ENCODE data around the gene ENPP7.

The ENPP7 gene

DNA sequence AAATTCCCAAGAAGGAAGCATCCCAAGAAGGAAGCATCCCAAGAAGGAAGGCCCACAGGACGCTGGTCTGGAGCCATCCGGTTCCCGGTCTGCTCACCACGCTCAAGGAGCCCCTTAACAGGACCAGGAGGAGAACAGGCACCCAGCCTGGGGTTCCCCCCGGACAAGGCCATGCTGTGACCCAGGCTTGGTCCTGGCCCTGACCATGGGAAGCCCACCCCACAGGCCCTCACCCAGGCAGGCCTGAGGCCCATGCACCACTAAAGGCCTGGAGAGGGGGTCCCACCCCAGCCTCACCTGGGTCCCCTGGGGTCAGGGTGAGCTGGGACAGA, 340 bp upstream of the ENPP7 start:
- DNase-seq (ENCODE audit: low read depth in 2 of 2, low spot score in 1 of 2) = no peak

DNA sequence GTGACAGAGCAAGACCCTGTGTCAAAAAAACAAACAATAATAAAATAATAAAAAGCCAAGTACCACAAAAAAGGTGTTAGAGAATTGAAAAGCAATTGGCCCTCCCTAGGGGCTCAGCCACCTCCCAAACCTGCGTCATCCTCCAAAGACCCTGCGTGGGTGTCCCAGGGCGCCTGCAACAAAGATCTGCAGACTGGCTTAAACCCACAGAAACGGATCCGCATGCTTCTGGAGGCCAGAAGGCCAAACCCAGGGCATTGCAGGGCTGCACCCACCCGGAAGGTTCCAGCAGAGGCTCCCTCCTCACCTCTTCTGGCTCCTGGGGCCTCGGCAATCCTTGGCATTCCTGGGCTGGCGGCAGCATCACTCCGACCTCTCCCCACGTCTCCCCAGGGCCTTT, 1.5 kb downstream of the ENPP7 start:
- DNase-seq (ENCODE audit: low read depth in 2 of 2, low spot score in 1 of 2) = no peak

DNA sequence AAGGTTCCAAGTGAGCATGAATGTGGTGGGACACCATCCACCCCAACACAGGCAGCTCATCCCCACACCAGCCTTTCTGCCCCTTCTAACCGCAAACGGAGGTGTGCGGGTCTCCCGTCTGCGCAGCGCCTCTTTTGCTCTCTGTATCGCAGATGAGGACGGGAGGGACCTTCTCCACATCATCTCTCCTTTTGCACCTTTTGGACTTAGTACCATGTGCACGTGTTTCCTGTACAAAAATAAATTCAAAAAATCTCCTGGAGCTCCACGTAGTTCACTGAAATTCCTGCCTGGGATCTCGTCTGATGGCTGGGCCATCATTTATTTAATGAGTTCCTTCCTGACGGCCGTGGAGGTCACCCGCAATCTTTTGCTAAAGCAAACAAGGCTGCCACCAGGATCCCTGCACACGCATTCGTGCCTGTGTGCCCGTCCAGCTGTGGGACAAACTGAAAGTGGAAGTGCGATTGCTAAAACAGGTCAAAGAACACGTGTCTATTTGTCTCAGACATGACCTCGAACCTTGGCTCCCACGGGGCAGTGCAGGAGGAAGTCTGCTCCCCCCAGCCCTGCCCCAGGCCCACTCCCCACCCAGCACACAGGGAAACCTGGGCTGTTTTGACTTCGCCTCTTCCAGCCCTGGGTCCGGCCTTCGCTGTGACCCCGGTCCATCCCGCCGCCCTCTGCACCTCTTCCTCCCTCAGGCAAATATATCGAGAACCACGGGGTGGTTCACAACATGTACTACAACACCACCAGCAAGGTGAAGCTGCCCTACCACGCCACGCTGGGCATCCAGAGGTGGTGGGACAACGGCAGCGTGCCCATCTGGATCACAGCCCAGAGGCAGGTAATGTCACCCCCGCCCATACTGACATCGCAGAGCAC, 2.3 kb downstream of the ENPP7 start:
- DNase-seq (ENCODE audit: low read depth in 2 of 2, low spot score in 1 of 2) = no peak

DNA sequence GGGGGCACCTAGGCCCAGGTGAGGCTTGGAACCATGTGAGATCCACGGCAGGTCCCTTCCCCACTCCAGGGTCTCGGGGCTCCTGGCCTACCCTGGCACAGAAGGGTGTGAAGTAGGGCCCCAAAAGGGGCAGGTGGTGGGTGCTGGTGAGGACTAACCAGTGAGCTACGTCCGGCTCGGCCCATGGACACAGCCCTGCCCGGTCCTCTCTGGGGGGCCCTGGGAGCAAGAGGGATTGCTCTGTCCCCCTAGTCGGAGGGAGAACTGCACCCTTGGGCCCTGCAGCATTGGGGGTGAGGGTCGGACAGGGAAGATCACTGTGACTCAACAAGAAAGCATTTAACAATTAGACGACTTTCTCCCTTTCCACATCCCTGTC, 2.9 kb downstream of the ENPP7 start:
- DNase-seq (ENCODE audit: low read depth in 2 of 2, low spot score in 1 of 2) = no peak

DNA sequence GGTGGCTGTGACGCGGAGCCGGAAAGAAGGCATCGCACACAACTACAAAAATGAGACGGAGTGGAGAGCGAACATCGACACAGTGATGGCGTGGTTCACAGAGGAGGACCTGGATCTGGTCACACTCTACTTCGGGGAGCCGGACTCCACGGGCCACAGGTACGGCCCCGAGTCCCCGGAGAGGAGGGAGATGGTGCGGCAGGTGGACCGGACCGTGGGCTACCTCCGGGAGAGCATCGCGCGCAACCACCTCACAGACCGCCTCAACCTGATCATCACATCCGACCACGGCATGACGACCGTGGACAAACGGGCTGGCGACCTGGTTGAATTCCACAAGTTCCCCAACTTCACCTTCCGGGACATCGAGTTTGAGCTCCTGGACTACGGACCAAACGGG, 4.4 kb downstream of the ENPP7 start:
- no peak for DNase-seq (ENCODE audit: low read depth in 2 of 2, low spot score in 1 of 2)

DNA sequence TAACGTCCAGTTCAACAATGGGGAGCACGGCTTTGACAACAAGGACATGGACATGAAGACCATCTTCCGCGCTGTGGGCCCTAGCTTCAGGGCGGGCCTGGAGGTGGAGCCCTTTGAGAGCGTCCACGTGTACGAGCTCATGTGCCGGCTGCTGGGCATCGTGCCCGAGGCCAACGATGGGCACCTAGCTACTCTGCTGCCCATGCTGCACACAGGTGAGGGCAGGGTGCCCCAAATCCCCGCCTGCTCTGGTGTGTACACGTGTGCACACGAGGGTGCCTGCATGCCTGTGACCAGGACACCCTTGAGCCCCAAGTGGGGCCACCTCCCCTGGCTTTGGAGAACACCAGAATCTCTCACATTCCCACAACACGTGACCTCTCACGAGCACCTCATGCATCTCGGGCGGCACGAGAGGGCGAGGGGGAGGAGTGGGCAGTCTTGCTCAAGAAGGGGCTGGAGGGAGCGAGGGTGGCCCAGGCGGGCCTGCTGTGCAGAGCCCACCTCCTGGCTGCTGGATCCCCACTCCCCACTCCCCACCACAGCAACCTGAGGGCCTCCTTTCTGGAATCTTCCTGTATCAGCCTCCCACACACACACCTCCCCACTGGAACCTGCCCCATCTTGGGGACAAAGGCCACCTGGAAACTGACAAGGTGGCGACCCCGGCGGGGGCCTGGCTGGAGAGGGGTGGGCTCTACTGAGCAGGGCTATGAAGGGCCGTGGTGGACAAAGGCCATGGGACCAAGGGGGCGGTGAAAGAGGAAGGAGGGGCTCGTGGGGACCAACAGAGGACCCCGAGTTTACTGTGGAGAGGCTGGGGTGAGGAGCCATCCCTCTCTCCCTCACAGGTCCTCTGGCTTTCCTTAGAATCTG, 6.5 kb downstream of the ENPP7 start:
- DNase-seq (ENCODE audit: low read depth in 2 of 2, low spot score in 1 of 2) = no peak

DNA sequence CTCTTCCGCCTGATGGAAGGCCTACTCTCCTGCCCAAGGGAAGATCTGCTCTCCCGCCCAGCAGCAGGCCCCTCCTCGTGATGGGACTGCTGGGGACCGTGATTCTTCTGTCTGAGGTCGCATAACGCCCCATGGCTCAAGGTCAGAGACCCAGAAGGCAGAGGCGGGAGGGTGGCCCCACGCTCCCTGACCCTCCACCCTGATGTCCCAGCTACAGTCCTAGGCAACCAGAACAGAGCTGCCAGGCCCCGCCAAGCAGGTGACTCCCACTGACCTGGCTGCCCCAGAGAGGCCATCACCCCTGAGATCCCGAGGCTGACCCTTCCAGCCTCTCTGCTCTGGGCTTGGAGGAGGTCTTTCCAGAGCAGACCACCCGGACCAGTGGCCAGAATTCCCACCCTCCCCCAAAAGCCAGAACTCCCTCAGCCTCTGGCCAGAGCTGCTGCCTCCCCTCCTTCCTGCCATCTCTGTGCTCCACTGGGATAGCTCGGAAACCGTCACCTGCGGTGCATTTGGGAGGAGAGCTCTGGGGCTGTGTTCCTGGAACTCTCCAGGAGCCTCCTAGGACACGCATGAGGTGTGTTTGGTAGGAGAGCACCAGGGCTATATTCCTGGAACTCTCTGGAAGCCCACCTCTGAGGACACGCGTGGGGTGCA, 7.3 kb downstream of the ENPP7 start:
- DNase-seq (ENCODE audit: low read depth in 2 of 2, low spot score in 1 of 2) = no peak

DNA sequence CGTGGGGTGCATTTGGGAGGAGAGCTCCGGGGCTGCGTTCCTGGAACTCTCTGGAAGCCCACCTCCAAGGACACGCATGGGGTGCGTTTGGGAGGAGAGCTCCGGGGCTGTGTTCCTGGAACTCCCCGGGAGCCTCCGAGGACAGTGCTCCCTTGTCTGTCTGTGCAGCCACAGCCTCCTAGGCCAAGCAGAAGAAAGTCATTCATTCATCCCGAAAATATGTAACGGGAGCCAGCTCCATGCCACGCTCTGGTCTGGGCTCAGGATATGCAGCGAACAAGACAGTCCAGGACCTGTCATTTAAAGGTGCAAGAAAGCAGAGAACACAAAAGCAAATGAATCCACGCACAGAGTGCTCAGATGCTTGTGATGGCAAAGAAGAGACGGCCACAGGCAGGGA, 7.9 kb downstream of the ENPP7 start:
- DNase-seq (ENCODE audit: low read depth in 2 of 2, low spot score in 1 of 2) = no peak

DNA sequence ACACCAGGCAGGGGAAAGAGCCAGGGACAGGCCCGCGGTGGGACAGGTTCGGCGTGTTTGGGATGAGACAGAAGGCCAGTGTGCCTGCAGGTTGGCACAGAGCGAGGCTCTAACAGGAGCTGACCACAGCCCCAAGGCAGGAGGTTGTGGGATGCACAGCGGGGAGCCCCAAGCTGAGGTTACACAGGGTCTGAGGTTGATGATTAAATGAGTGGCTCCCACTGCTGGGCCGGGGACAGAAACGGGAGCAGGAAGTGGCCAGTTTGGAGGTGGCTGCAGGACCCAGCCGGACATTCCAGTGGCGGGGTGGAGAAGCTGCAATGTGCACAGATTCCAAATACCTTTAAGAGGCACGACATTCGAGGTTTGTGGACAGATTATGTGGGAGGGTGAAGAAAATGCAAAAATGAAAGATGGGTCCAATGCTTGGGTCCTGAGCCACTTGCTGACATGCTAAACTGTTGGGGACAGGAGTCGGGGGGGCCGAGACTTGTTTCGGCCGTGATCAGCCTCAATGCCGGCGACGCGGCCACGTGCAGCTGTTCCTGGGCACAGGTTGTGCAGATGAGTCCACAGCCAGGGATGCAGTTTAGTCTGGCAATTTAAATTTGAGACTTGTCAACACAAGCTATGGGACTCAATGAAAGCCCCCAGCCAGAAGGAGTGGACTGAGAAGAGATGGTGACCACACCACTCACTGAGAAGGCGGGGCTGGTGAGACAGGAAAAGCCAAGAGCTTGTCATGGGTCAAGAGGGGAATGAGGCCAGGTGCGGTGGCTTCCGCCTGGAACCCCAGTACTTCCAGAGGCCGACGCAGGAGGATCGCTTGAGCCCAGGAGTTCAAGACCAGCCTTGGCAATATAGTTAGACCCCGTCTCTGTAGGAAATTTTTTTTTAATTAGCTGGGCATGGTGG, 8.7 kb downstream of the ENPP7 start:
- no peak for DNase-seq (ENCODE audit: low read depth in 2 of 2, low spot score in 1 of 2)

DNA sequence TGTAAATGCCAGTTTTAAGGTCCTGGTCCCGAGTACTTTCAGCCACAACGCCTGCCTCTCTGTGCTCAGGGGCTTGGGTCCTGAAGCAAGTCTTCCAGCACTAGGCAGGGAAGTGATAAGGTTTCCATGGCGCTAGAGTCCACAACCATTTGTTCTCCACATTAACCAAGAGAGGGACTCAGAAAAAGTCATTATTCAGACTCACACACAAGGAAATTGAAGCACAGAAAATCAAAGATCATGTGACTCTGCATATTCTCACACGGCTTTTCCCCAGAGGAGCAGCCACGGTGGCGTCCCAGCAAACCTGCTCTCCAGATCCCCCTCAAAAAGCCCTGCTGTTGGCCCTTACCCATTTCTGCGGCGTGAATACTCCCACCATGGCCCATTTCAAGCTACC, 9.7 kb downstream of the ENPP7 start:
- DNase-seq (ENCODE audit: low read depth in 2 of 2, low spot score in 1 of 2) = no peak

DNA sequence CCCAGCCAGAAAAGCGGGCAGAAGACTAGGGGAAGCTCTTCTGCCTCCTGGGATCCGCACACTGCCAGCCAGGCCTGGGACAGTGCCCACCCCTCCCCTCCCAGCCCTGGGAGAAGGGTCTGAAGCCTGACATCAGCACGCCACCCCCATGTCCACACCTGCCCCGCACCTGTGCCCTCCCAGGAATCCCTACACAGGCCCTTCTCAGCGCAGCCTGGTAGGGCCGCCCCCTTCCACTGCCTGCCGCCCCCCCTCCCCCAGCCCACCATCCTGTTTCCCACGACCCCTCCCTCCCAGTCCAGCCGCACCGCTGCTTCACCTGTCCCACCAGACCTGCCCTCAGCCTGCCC, 10.6 kb downstream of the ENPP7 start:
- DNase-seq (ENCODE audit: low read depth in 2 of 2, low spot score in 1 of 2) = no peak

DNA sequence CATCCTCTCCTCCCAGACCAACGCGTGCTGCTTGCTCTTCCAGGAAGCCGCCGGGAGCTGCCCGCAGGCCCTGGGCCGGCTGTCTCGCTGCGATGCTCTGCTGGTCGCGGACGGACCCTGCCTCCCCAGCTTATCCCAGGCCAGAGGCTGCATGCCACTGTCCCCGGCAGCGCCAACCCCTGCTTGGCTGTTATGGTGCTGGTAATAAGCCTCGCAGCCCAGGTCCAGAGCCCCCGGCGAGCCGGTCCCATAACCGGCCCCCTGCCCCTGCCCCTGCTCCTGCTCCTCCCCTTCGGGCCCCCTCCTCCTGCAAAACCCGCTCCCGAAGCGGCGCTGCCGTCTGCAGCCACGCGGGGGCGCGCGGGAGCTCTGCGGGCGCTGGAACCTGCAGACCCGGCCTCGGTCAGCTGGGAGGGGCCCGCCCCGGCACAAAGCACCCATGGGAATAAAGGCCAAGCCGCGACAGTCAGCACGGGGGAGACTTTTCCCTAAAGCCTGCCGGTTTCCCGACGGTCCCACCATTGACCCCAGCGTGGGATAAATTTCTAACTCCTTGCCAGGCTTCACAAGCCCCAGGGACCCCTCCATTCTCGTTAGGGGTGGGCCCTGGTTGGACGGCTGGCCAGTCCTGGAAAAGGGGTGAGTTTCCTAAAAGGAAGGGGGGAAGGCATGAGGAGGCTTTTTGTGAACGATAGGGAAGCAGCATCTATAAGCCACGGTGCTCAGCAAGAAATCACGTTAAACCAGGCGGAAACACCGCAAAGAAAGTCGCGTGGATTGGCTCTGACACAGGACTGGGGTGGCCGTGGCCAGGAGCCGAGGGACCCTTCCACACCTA, 11.2 kb downstream of the ENPP7 start:
- peak; percentile 31 to 50 for DNase-seq (ENCODE audit: low read depth in 2 of 2, low spot score in 1 of 2)

DNA sequence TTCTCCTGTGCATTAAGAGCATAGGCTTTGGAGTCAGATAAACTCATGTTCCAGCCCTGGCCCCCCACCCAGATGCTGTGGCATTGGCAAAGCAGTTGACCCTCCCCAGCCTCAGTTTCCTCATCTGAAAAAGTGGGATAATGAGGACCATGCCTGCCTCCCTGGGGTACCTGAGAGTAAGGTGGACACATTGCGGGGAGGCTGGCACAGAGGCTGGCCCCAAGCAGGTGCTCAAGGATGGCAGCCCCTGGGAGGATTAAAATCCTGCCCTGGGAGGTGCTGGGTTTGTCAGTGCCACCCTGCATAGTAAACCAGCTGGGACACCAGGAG, 11.8 kb downstream of the ENPP7 start:
- no peak for DNase-seq (ENCODE audit: low read depth in 2 of 2, low spot score in 1 of 2)

DNA sequence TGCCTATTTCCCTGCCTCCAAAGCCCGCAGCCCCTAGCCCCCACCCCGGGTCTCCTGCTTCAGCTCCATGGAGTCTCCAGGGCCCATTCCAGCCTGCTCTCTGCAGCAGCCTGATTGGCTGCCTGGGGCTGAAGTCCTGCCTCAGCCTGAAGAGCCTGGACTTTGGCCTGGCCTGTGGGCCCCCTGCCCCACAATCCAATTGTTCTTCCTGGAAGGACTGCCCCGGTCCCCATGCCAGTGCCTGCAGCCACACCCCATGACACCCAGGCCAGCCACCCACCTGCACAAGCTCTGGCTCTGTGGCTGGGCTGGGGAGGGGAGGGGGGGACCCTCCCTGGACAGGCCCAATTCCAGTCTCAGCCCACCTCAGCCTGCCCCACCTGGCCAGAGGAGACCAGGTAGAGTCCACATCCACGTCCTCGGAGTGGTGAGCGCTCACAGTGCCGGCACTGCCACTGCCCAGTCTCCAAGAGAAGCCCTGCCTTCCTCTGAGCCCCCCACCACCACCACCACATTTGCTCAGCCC, 12.3 kb downstream of the ENPP7 start:
- DNase-seq (ENCODE audit: low read depth in 2 of 2, low spot score in 1 of 2) = no peak

DNA sequence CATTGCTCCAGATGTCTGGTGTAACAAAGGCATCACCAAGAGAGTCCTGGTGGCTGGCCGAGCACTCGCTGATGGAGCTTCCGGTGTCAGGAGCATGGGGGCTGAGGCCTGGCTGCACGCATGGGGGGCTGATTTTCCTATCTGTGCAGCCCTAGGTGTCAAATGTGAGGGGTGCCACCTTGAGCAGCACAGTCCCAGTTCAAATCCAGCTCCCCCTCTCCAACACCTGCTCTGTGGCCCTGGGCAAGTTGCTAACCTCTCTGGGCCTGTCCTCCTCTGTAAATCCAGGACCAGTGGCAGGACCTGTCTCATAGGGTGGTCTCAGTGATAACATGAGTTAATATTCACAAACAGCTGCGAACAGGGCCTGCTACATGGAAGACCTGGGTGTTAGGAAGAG, 12.9 kb downstream of the ENPP7 start:
- DNase-seq (ENCODE audit: low read depth in 2 of 2, low spot score in 1 of 2) = no peak

DNA sequence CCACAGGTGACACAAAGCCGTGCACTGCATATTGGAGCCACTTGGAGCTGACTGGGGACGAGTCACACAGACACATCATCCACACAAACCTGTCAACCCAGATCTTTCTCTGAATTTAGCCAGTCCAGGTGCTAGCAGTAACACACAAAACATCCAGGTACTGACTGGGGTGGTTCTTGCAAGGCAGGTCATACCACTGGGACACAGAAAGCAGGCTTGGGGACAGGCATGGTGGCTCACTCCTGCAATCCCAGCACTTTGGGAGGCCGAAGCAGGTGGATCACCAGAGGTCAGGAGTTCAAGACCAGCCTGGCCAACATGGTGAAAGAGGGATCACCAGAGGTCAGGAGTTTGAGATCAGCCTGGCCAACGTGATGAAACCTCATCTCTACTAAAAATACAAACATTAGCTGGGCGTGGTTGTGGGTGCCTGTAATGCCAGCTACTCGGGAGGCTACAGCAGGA, 14.9 kb downstream of the ENPP7 start:
- no peak for DNase-seq (ENCODE audit: low read depth in 2 of 2, low spot score in 1 of 2)

DNA sequence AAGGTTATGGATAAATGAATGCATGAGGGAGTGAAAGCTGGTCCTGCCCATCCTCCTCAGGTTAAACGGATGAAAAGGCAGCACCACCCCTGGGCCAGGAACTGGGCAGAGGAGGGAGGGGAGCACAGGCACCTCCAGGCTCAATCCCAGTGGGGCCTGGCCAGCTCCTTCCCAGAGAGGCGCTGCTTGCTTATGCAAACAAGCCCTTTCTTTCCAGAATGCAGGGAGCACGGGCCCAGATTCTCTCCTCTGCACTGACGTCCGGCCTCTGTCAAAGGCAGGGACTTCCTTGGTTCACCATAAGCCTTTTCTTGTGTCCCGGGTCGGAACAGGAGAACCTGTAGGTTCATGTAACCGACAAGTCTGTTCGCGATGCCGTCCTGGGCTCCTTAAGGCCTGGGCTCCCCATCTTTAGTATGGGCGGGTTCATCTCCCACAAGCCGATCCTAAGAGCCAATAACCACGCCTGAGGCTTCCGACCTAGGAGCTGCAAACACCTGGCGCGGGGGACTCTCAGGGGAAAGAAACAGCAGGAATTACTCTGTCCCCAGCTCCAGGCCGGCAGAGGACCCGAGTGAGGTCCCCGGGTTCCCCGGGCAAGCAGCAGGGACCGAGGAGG, 16.3 kb downstream of the ENPP7 start:
- DNase-seq (ENCODE audit: low read depth in 2 of 2, low spot score in 1 of 2) = no peak

DNA sequence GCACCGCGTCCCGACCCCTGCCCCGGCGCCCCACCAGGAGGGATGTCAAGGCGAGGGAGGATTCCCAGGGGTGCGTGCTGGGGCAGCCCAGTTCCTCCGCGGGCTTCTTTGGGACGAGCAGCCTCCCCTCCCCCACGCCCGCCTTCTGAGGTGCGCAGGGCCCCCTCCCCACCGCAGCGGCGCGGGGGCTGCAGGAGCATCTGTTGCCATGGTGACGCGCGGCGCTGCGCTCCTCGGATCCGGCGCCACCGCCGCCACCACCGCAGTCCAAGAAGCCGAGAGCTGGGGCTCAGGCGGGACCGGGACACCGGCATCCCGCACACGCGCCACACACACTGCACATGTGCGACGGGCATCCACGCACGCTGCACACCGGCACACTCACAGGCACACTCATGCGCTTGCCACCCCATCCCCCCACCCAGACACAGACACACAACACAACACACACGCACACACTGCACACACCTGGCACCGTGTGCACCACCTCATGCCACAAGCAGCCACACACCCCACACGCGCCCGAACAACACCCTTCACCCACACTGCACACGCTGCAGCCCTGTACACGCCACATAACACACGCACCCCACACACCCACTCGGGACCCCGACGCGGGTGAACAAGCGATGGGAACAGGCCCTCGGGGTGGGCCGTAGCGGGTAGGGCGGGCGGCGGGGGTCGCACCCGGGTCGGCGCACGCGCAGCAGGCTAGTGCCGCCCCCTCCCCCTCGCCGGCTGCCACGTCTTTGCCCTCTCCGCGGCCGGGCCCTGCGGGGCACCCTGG, 17.0 kb downstream of the ENPP7 start:
- no peak for DNase-seq (ENCODE audit: low read depth in 2 of 2, low spot score in 1 of 2)
